Measurements from ENCODE around the gene LCE2C.
A peak's percentile ranks its signal among the peaks of the same experiment; 100 is the strongest.
"Not testable (repeated sequence)": the region's sequence is repeated elsewhere in the genome, so short reads cannot be mapped to it uniquely, and the experiment has no call there.

Gene LCE2C

GRCh38 chr1:152674983-152675382, at the start of gene LCE2C:
Gene LCE2C (plus strand): TSS chr1:152675279. CDS start chr1:152676016, 737 bp downstream.
- not testable (repeated sequence) for DNase-seq (ENCODE audit: low read depth in 1 of 2, low spot score in 1 of 2)

- DNase-seq (ENCODE audit: low read depth in 1 of 2, low spot score in 1 of 2): no peak
These were observed 48.3 kb upstream of the LCE2C start for GRCh38 chr1:152626744-152627143.

- no peak for DNase-seq (ENCODE audit: low read depth in 1 of 2, low spot score in 1 of 2)
These were observed 44.5 kb upstream of the LCE2C start for GRCh38 chr1:152630596-152630995.

GRCh38 chr1:152640351-152640750, 34.7 kb upstream of the LCE2C start:
- no peak for DNase-seq (ENCODE audit: low read depth in 1 of 2, low spot score in 1 of 2)

- no peak for DNase-seq (ENCODE audit: low read depth in 1 of 2, low spot score in 1 of 2)
These were observed 31.1 kb upstream of the LCE2C start for GRCh38 chr1:152643945-152644344.

- DNase-seq (ENCODE audit: low read depth in 1 of 2, low spot score in 1 of 2): no peak
These were observed 29.9 kb upstream of the LCE2C start for GRCh38 chr1:152645146-152645545.

- DNase-seq (ENCODE audit: low read depth in 1 of 2, low spot score in 1 of 2): no peak
These were observed 28.4 kb upstream of the LCE2C start for GRCh38 chr1:152646656-152647055.

- DNase-seq (ENCODE audit: low read depth in 1 of 2, low spot score in 1 of 2): peak in 1 of 2 donors; percentile 2
These were observed 21.0 kb upstream of the LCE2C start for GRCh38 chr1:152654110-152654509.

- no peak for DNase-seq (ENCODE audit: low read depth in 1 of 2, low spot score in 1 of 2)
These were observed 18.6 kb upstream of the LCE2C start for GRCh38 chr1:152656459-152656858.

GRCh38 chr1:152657677-152658076, 17.4 kb upstream of the LCE2C start:
- DNase-seq (ENCODE audit: low read depth in 1 of 2, low spot score in 1 of 2): no peak

GRCh38 chr1:152658649-152659048, 16.4 kb upstream of the LCE2C start:
- no peak for DNase-seq (ENCODE audit: low read depth in 1 of 2, low spot score in 1 of 2)

GRCh38 chr1:152663098-152663497, 12.0 kb upstream of the LCE2C start, which contains the start of gene LCE2D:
Gene LCE2D (plus strand): TSS chr1:152663380. CDS start chr1:152664106, 726 bp downstream.
- DNase-seq (ENCODE audit: low read depth in 1 of 2, low spot score in 1 of 2): no peak

GRCh38 chr1:152666171-152666570, 8.9 kb upstream of the LCE2C start:
- DNase-seq (ENCODE audit: low read depth in 1 of 2, low spot score in 1 of 2): not testable (repeated sequence)

- DNase-seq (ENCODE audit: low read depth in 1 of 2, low spot score in 1 of 2): no peak
These were observed 7.4 kb upstream of the LCE2C start for GRCh38 chr1:152667648-152668047.

GRCh38 chr1:152673016-152673415, 2.1 kb upstream of the LCE2C start:
- no peak for DNase-seq (ENCODE audit: low read depth in 1 of 2, low spot score in 1 of 2)

GRCh38 chr1:152679459-152679858, 4.4 kb downstream of the LCE2C start:
- DNase-seq (ENCODE audit: low read depth in 1 of 2, low spot score in 1 of 2): no peak

- no peak for DNase-seq (ENCODE audit: low read depth in 1 of 2, low spot score in 1 of 2)
These were observed 6.5 kb downstream of the LCE2C start for GRCh38 chr1:152681616-152682015.

GRCh38 chr1:152683846-152684245, 8.8 kb downstream of the LCE2C start:
- no peak for DNase-seq (ENCODE audit: low read depth in 1 of 2, low spot score in 1 of 2)

GRCh38 chr1:152685823-152686222, 10.7 kb downstream of the LCE2C start, which contains the start of gene LCE2B:
Gene LCE2B (plus strand): TSS chr1:152686123. CDS start chr1:152686844, 721 bp downstream.
- DNase-seq (ENCODE audit: low read depth in 1 of 2, low spot score in 1 of 2): not testable (repeated sequence)

- no peak for DNase-seq (ENCODE audit: low read depth in 1 of 2, low spot score in 1 of 2)
These were observed 22.9 kb downstream of the LCE2C start, which contains the start of gene LCE2A for GRCh38 chr1:152697701-152698600. Gene LCE2A (plus strand): TSS chr1:152698345. CDS start chr1:152698902, 557 bp downstream.

- no peak for DNase-seq (ENCODE audit: low read depth in 1 of 2, low spot score in 1 of 2)
These were observed 24.7 kb downstream of the LCE2C start for GRCh38 chr1:152699746-152700145.

- DNase-seq (ENCODE audit: low read depth in 1 of 2, low spot score in 1 of 2): no peak
These were observed 32.8 kb downstream of the LCE2C start, which contains the start of gene LCE4A for GRCh38 chr1:152707860-152708259. Gene LCE4A (plus strand): TSS chr1:152708160. CDS start chr1:152709076, 916 bp downstream.
